Mononuclear cell (primary cell): ENCODE measurements around the gene CFDP1. TPM values are rescaled to one million over a fixed set of nuclear protein-coding genes. Genes with fewer than 3 reads are reported as not detected.

ENCODE experiments used
- H3K27me3 ChIP-seq: 2 replicates; pipeline ENCODE4 v1.6.0; 2011; ENCODE audit warnings: low read length, control low read depth; ENCODE audit not compliant: insufficient read depth
- H3K4me1 ChIP-seq: 2 replicates; pipeline ENCODE4 v1.5.1; 2011; ENCODE audit warnings: mild to moderate bottlenecking, low read length, control low read depth; ENCODE audit not compliant: insufficient read depth
- H3K4me3 ChIP-seq: 2 replicates; pipeline ENCODE4 v1.5.1; 2011; ENCODE audit warnings: mild to moderate bottlenecking, low read length, moderate library complexity
- H3K9me3 ChIP-seq: 2 replicates; pipeline ENCODE4 v1.5.1; 2011; ENCODE audit warnings: low read depth, mild to moderate bottlenecking, control low read depth, low read length
- total RNA-seq: library from RNA; depleted of rRNA; stranded (reverse); fragments of >200 nt; gene quantifications from one replicate; pipeline ENCODE4 v1.2.3, GENCODE V29; 2012

The CFDP1 gene
- total RNA-seq, 1 donor: 23.3 TPM

DNA sequence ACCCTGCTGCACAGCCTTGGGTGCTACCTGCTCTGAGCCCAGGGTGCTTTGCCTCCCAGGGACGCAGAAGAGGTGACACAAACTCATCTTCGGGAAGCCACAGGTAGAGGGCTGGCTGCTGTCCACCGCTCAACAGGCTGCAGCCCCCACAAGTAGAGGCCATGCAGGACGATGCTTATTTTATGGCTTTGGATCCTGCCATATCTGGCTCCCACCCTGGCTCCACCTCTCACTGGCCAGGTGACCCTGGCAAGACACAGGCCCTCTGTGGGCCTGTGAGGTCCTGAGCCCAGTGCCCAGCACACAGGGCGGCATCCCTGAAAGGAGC, 170.5 kb downstream of the CFDP1 start:
- peaks cover 40% of the 10 kb centered on the region for H3K27me3 ChIP-seq

DNA sequence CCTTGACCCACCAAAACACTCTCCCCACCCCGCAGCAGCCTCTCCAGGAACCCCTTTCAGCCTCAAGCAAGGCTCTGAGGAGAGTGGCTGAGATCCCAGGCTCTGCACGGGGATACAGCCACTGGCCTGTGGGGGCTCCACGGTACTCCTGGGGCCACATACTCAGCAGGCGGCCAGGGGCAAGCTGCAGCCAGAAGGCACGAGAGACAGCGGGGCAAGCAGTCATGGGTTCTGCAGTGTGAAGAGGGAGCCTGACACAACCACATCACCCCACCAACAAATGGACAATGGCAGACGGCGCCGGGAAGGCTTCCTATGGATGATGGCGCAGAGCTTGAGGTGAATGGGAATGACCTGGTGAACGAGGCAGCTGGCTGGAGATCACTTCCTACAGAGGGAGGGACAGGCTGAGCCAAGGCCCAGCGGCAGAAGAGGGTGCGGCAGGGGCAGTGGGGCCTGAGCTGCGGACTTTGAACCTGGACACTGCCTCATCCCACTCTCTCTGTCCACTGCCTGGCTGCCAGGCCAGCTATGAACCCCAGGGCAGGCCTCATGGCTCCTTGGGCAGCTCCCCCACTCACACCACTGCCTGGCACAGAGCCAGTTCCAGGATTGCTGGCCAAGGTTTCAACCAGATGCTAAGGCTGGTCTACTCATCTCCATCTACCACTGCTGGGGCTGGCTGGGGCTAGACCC, 171.1 kb downstream of the CFDP1 start:
- Histone ChIP-seq H3K4me1 (peaks cover 8% of the 10 kb centered on the region), H3K4me3 (no peak overlapping the region), H3K27me3 (peaks cover 40% of the 10 kb centered on the region), H3K9me3 (no peaks in the 10 kb centered on the region)

More for the DNA sequence above, 170.5 kb downstream of the CFDP1 start:
- H3K4me1 ChIP-seq: peaks cover 8% of the 10 kb centered on the region
- no peaks in the 10 kb centered on the region for H3K9me3 ChIP-seq
- no peak overlapping the region for H3K4me3 ChIP-seq

DNA sequence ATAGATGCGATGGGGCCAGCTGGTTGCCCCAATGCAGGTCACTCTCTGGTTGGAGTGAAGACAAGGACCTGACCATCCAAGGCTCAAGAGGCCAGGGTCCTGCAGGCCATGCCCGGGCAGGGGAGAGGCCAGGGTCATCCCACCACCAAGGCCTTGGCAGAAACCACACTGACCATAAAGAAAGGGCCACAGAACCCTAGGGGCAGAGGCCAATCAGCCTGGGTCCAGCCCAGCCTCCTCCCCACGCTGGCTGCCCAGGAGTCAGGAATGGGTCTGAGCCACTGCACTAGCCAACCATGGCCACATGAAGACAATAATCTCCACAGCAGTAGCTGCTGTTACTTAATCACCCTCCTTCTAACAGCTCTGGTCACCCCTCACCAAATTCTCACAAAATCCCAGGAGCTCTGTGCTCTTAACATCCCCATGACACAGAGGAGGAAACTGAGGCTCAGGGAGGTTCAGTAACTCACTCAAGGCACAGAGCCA, 171.7 kb downstream of the CFDP1 start:
- H3K4me1 ChIP-seq: peaks cover 8% of the 10 kb centered on the region
- H3K4me3 ChIP-seq: no peak overlapping the region
- no peaks in the 10 kb centered on the region for H3K9me3 ChIP-seq
- peaks cover 37% of the 10 kb centered on the region for H3K27me3 ChIP-seq

DNA sequence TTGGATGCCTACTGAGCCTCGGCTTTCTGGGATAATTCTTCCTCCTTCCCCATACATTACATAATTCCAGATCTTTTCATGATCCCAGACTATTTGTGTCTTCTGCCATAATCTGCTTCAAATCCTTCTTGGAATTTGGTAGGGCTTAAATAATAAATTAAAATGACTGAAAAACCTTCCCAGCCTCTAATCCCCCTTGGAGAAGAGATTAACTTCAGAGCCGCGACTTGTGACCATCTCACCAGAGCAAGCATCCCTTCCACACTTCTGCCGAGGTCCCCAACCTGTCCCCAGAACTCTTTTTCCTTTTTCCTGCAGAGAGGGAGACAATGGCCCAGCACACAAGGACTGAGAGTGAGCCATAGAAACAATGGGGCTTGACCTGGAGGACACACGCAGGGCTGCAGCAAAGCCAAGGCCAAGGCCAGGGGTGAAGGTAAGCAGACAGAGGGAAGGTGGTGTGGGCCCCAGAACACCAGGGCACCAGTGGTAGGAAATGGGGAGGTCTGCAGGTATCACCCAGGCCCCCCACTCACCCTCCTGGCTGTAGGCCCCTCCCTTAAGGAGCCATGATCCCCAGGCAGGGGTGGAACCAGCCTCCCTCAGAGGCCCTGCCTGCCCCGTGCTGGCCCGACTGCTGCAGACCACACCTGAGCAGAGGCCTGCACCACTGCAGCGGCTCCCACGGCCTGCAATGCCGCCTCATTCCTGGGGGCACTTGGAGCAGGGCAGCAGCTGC, 172.3 kb downstream of the CFDP1 start:
- Histone ChIP-seq H3K9me3 (no peaks in the 10 kb centered on the region), H3K4me3 (no peak overlapping the region), H3K27me3 (peaks cover 30% of the 10 kb centered on the region), H3K4me1 (peaks cover 8% of the 10 kb centered on the region)

DNA sequence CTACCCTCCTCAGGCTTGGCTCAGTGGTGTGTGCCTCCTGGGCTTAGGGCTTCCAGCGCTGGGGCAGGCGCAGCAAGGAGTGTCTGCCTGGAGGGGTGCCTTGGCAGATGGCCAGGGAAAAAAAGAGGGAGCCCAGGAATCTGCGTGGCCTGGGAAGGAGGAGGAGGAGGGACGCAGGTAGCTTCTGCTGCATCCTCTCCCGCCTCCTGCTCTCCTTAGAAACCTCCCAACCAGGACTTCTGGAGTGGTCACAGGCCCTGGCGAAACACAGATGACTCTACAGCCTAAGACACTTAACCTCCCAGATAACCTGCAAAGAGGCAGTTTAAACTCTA, 174.5 kb downstream of the CFDP1 start:
- no peak overlapping the region for H3K4me3 ChIP-seq
- H3K9me3 ChIP-seq: no peaks in the 10 kb centered on the region
- no peaks in the 10 kb centered on the region for H3K4me1 ChIP-seq
- peaks cover 19% of the 10 kb centered on the region for H3K27me3 ChIP-seq

DNA sequence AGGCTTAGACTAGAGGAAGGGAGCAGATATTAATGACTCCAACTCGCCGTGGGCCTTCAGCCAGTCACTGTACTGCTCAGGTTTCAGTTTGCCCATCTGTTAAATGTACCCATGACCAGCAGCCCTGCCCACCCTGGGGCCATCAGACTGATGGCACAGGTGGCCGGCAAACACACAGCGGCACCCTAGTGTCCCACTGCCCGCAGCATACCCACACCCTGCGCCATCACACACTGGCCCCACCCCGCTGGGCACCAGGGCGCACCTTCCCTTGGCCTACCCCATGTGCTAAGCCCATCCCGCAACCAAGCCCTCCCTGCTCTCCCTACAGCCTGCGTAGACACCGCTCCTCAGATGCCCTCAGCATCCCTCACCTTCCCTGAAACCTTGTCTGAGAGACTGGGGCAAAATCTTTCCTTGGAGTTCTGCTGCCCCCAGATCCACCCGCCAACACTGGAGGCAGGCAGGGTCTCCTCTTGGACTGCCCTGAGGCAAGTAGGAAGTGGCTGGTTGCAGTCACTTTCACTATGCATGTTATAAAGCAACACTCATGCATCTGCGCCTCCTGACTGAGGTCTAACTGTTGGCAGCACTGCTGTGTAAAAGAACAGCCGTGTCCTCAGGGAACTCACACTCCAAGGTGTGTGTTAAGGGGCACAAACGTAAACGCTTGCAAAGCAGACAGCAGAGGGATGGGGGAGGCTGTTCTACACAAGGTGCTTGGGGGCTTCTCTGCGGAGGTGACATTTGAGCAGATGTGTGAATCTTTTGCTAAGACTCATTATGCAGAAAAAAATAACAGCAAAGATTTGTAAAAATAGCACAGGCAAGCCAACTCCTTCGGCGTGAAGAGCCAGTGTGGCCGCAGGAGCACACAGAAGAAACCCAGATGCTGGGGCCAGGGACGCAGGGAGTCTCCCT, 175.2 kb downstream of the CFDP1 start:
- Histone ChIP-seq H3K27me3 (peaks cover 16% of the 10 kb centered on the region), H3K9me3 (no peaks in the 10 kb centered on the region), H3K4me3 (no peak overlapping the region), H3K4me1 (no peaks in the 10 kb centered on the region)

DNA sequence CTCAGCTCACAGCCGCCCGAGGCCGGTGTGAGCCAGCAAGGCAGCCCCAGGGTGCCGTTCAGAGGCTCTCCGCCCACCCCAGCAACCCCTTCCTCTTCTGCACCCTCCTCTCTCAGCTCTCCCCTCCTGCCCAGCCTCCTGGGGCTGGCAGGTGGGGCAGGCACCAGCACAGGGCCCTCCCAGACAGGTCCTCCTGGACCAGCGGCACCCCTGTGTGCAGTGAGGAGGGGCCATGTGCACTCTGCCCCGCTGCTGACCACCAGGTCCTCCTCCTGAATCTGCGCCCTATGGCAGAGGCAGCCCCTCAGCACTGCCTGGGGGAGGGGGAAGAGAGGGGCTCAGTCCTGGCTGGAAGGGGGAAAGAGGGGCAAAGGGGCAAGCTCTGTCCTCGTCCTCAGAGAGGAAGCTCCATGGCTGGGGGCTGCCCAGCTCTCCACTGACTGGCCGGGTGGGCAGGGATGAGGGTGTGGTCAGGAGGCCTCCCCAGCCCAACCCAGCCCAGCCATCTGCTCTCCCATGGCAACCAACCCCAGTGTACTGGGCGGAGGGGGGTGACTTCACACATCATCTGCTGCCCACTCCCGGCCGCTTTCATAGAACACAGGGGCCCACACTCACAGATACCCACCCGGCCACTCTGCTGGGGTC, 176.5 kb downstream of the CFDP1 start:
- Histone ChIP-seq H3K9me3 (no peaks in the 10 kb centered on the region), H3K4me3 (no peak overlapping the region), H3K4me1 (no peaks in the 10 kb centered on the region), H3K27me3 (peaks cover 24% of the 10 kb centered on the region)

DNA sequence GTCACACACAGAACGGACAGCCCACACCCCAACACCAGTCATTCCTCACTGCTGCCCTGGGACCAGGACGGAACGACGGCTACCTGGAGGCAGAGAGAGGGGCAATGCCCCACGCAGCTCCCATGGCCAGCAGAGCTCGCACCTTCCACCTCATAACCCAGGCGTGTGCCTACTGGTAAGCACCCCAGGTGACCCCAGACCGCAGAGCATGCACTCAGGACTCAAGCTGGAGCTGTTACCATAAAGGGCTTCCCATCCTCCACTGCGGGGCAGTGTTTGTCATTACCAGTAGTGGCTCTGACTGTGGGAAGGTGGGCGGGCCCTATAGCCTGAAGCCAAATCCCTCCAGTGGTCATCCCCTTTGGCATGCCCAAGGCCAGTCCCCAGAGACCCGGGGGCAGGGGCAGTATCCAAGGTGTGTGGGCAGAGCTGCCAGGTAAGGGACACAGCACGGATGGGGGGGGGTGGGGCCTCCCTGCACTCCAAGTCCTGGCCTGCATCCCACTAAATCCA, 177.2 kb downstream of the CFDP1 start:
- Histone ChIP-seq H3K4me1 (peaks cover 2% of the 10 kb centered on the region), H3K4me3 (no peak overlapping the region), H3K9me3 (no peaks in the 10 kb centered on the region), H3K27me3 (peaks cover 25% of the 10 kb centered on the region)

DNA sequence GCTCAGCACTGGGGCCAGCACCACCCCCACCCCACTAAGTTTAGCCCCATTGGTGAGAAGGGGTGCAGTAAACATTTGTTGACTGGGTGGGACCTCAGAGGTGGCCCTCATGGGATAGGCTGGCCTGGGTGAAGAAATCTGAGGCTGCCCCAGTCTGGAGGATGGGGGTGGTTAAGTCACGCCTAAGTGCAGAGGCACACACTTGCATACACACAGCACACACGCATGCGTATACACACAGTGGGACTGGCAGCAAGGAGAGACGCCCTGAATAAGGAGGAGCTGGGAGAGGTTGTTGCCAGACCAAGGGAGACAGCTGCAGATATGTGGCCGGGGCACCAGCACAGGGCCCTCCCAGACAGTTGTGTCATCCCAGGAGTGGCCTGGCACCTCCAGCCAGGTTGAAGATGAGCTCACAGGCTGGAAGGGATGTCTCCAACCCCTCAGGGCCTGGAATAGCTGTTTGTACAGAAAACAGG, 178.9 kb downstream of the CFDP1 start:
- no peaks in the 10 kb centered on the region for H3K9me3 ChIP-seq
- H3K4me3 ChIP-seq: no peak overlapping the region
- peaks cover 40% of the 10 kb centered on the region for H3K27me3 ChIP-seq
- H3K4me1 ChIP-seq: peaks cover 8% of the 10 kb centered on the region

DNA sequence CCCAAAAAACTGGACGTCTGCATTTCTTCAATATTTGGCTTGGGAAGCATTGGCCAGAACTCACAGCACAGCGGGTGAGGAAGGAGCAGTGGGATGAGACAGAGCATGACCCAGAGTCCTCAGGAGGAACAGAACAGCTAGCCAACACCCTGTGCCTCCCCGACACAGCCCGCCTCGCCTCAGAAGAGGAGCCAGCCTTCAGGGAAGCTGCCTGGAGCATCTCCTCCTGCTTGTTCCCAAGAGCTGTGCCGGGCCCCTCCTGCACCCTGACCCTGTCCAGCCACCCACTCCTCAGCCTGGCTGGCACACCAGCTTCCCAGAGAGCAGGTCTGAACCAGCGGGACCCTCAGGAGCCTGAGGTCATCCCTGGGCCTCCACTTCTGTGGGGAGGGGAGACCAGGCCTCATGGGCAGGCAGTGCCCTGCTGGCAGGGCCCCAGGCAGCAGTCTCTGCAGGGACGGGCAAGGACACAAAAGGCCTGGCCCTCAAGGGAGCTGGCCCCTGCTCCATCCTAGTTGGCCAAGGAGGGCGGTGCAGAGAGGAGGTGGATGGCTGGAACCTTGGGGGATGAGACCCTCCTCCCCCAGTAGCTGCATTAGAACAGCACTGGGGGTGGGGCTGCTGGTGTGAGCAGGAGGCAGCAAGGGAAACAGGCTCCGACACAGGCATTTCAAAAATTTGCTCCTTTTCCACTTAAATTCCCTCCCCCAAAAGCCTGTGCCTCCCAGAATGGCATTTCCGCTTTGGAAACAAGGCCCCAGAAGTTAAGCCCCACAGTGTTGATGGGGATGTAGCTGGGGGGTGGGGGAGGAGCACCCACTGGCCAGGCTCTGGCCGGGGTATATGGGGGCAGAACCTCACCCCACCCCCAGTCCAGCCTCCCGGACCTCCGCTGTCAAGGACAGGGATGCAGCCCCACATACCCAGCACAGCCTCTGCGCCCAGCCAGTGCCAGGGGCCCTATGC, 180.1 kb downstream of the CFDP1 start:
- H3K27me3 ChIP-seq: peaks cover 49% of the 10 kb centered on the region
- H3K4me1 ChIP-seq: peaks cover 8% of the 10 kb centered on the region
- H3K4me3 ChIP-seq: no peak overlapping the region
- H3K9me3 ChIP-seq: no peaks in the 10 kb centered on the region

DNA sequence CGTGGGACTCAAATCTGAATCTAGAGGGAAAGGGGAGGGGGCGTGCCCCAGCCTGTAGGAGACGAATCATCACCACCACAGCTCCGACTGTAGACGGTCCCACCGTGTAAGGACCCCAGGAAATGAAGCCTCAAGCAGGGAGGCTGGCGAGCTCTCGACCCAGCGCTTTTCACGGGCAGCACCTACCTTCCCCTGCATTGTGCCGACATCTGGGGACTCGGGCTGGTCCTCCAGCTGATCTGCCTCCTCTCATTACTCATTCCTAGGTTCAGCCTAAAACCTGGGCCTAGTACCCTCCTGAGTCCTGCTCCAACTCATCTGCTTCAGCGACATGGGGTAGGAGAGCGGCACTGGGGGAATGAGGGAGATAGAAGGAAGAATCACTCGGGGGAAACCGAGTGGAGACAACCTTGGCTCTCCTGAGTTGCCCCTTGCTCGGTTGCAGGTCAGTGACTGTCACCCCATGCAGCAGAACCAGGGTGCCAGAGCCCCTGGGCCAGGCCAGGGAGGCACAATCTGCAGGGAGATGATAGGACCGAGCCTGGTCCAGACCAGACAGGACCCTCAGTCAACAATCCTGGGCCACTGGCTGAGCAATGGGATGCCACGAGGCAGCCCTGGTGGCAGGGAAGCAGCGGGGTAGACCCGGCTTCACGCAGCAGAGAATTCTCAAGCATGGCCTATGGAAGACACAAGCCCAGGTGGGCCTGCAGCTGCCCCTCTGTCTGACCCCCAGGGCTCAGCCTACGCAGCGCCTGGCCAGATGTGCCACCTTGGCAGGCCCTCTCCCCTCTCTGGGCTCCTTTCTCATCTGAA, 181.0 kb downstream of the CFDP1 start:
- Histone ChIP-seq H3K4me1 (peaks cover 8% of the 10 kb centered on the region), H3K4me3 (no peak overlapping the region), H3K27me3 (peaks cover 54% of the 10 kb centered on the region), H3K9me3 (no peaks in the 10 kb centered on the region)

DNA sequence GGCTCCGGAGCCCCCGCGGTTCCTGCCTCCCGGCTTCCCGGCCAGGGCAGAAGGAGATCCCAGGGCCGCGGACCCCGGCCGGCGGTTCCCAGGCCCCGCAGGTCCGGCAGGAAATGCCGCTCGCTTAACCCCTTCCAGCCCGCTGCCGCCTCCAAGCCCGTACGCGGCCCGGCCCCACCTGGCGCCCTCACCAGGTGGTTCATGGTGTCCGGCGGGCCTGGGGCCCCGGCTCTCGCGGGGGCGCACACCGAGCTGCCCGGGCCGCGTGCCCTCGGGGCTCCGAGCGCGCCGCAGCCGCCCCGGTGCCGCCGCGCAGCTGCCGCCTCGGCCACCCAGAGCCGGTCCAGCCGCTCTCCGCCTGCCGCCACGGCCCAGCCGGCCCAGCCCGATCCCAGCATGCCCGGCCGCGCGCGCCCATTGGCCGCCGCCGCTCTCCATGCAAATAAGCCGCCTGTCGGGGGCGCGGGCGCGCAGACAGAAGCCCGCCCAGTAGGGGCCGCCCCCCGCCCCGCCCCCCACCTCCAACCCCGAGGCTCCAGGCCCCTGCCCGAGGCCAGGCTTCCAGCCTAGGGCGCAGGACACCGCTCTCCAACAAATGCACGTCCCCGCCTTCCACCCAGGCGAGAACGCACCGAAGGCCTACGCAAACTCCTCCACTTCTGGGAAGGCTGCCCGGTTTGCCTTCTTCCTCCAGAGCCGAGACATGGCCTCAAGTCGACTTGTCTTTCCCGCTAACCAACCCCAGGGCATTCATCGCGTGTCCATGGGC, 181.8 kb downstream of the CFDP1 start, which contains the start of gene BCAR1:
Gene BCAR1, minus strand, starts transcription at position 345 of the 769 bp plus-strand sequence. Its CDS starts 142 bp downstream, at position 203.
- H3K4me3 ChIP-seq: no peak within 1 kb of the TSS
- peaks cover 54% of the 10 kb centered on the region for H3K27me3 ChIP-seq

More for the DNA sequence above, 181.8 kb downstream of the CFDP1 start, which contains the start of gene BCAR1:
- peaks cover 8% of the 10 kb centered on the region for H3K4me1 ChIP-seq
- no peaks in the 10 kb centered on the region for H3K9me3 ChIP-seq
